ENCODE results near the gene RNF207. TPM values are rescaled to one million over a fixed set of nuclear protein-coding genes. Genes with fewer than 3 reads are reported as not detected.

RNF207 gene
- total and polyA plus RNA-seq, 2 of the 4 experiments (the other 2 are of a cell fraction) = 2.7 to 17.2 TPM

GRCh38 chr1:6163191-6163972, 42.5 kb upstream of the RNF207 start:
- Histone ChIP-seq H3K9me3 (ENCODE audit: control insufficient read depth, insufficient read depth, low read length) (no peaks in the 10 kb centered on the region), H3K79me1 (ENCODE audit: low read depth in 1 of 2, low read length in 2 of 2) (no peaks in the 10 kb centered on the region), H3K56ac (ENCODE audit: extremely low read depth, insufficient read depth, low read length) (no peak overlapping the region), H2BK20ac (ENCODE audit: low read depth, low read length) (no peak overlapping the region), H4K8ac (ENCODE audit: low read depth in 2 of 2, low read length in 2 of 2) (no peak overlapping the region), H2AK9ac (replicated peaks; ENCODE audit: low read depth, low read length, poor library complexity) (no peak overlapping the region), H2BK15ac (ENCODE audit: low read depth, low read length) (no peak overlapping the region), H2AK5ac (ENCODE audit: low read depth, low read length) (no peak overlapping the region), H3K27me3 (ENCODE audit: control insufficient read depth, insufficient read depth, low read length) (peaks cover 41% of the 10 kb centered on the region; the same call in 1 of the 2 replicates), H3K9ac (ENCODE audit: low read depth, low read length) (no peak overlapping the region), H2BK5ac (ENCODE audit: low read depth, low read length, poor library complexity, severe bottlenecking) (no peak overlapping the region), H2BK120ac (ENCODE audit: low read depth, low read length) (no peak overlapping the region), H3K23ac (ENCODE audit: low read depth, low read length) (no peak overlapping the region), H3K9me1 (ENCODE audit: insufficient read depth, low read length) (no peaks in the 10 kb centered on the region), H3K36me3 (ENCODE audit: control insufficient read depth, insufficient read depth, low read length) (no peaks in the 10 kb centered on the region), H4K91ac (ENCODE audit: insufficient read depth, low read depth, low read length) (no peak overlapping the region), H3K4ac (ENCODE audit: low read depth, low read length) (no peak overlapping the region), H3K4me2 (ENCODE audit: low read depth, low read length) (no peak overlapping the region), H2AFZ (replicated peaks; ENCODE audit: low read length, poor library complexity) (peak overlapping the region; percentile 11), H3K4me1 (ENCODE audit: control insufficient read depth, insufficient read depth, low read length) (no peaks in the 10 kb centered on the region), H3K14ac (replicated peaks; ENCODE audit: low read depth, low read length) (no peak overlapping the region), H4K5ac (ENCODE audit: low read depth, low read length) (no peak overlapping the region), H3K18ac (ENCODE audit: low read depth, low read length) (no peak overlapping the region), H3K4me3 (ENCODE audit: insufficient read depth, low read depth, low read length) (no peak overlapping the region), H4K20me1 (ENCODE audit: insufficient read depth, low read length) (peaks cover 3% of the 10 kb centered on the region; the same call in 1 of the 2 replicates), H3K27ac (ENCODE audit: insufficient read depth, low read length) (no peak overlapping the region)
- in situ Hi-C loops (cut with MboI; ENCODE audit: low sequenced_read_pairs) (no loop called here), intact Hi-C loops (cut with micrococcal nuclease) (no loop called here), dilution Hi-C loops (cut with HindIII; ENCODE audit: low sequenced_read_pairs, unreplicated experiment) (no loop called here)
- no TSS peak for BruUV-seq (replicated peaks)
- DNase-seq = no peak
- no peak for ATAC-seq (ENCODE audit: low read depth)
- POLR2A ChIA-PET (ENCODE audit: unreplicated experiment) = no interaction called here
- 54% methylated on average over 6 of the region's 15 CpGs; no CpG with 5 or more reads in 1 of the 2 experiments for WGBS, 2 experiments (ENCODE audit: extremely low coverage in 2 of 2, insufficient read length in 1 of 2)
- TF ChIP-seq FOS (IDR thresholded peaks at IDR 0.05; ENCODE audit: low read depth, low read length) (no peak), MXI1 (IDR thresholded peaks at IDR 0.05; ENCODE audit: borderline replicate concordance, low read depth, low read length) (no peak), RCOR1 (IDR thresholded peaks at IDR 0.05; ENCODE audit: insufficient replicate concordance, low read length) (no peak), BHLHE40 (IDR thresholded peaks at IDR 0.05; ENCODE audit: low read depth, low read length) (no peak), SMC3 (IDR thresholded peaks at IDR 0.05; ENCODE audit: low read depth, low read length) (no peak), POLR2A (IDR thresholded peaks at IDR 0.05; ENCODE audit: low read depth, low read length) (no peak), CEBPB (IDR thresholded peaks at IDR 0.05; ENCODE audit: low read depth, low read length) (no peak), RFX5 (IDR thresholded peaks at IDR 0.05; ENCODE audit: low read depth, low read length) (no peak), RAD21 (IDR thresholded peaks at IDR 0.05; ENCODE audit: low read length) (no peak), ELK1 (IDR thresholded peaks at IDR 0.05; ENCODE audit: borderline replicate concordance, low read depth, low read length) (no peak), CHD1 (IDR thresholded peaks at IDR 0.05; ENCODE audit: low read depth, low read length) (no peak), NFE2L2 (IDR thresholded peaks at IDR 0.05; ENCODE audit: low read depth, low read length) (no peak), USF2 (IDR thresholded peaks at IDR 0.05; ENCODE audit: low read depth, low read length) (no peak), CTCF (conservative IDR thresholded peaks at IDR 0.05; ENCODE audit: low read depth, low read length) (no peak), MAZ (IDR thresholded peaks at IDR 0.05; ENCODE audit: borderline replicate concordance, low read depth, low read length) (no peak), MAFK (IDR thresholded peaks at IDR 0.05; ENCODE audit: low read depth, low read length) (no peak)
- CTCF ChIA-PET = no interaction called here
